H1 (cell line): ENCODE data around the gene IMPDH1.
A peak's percentile ranks its signal among the peaks of the same experiment; 100 is the strongest.

ENCODE experiments used
- CBX5 ChIP-seq: fragments of 300-800, 300-1000 bp; sonication (generic); IDR thresholded peaks from 2 replicates; pipeline ENCODE4 v1.7.1; 2016; ENCODE audit warnings: antibody characterized with exemption, low read length, low read depth
- EZH2 ChIP-seq: fragments of 200-600 bp; sonication (generic); IDR thresholded peaks from 2 replicates; pipeline ENCODE4 v1.7.1; 2012; ENCODE audit warnings: low read depth, mild to moderate bottlenecking, moderate library complexity, low read length, inconsistent platforms; ENCODE audit not compliant: severe bottlenecking
- JUN ChIP-seq: IDR thresholded peaks from 2 replicates; pipeline ENCODE4 v1.6.1; 2011; ENCODE audit warnings: low read depth, mild to moderate bottlenecking, improper control_type of control experiment, low read length
- KDM1A ChIP-seq: fragments of 200-600, 300-600 bp; sonication (generic); IDR thresholded peaks from 2 replicates; pipeline ENCODE4 v1.7.1; 2016; ENCODE audit warnings: mild to moderate bottlenecking, low read length, borderline replicate concordance
- KDM5A ChIP-seq: fragments of 200-600 bp; IDR thresholded peaks from 2 replicates; pipeline ENCODE4 v1.7.1; 2012; ENCODE audit warnings: mild to moderate bottlenecking, low read length, inconsistent platforms, mixed read lengths
- MAX ChIP-seq: IDR thresholded peaks from 2 replicates; pipeline ENCODE4 v1.6.1; 2012; ENCODE audit warnings: inconsistent platforms
- POLR2A ChIP-seq, 2 experiments: IDR thresholded peaks; 1 replicate in 1 of 2; 2 replicates in 1 of 2; pipeline ENCODE4 v1.6.1; 2011; ENCODE audit warnings: low read depth in 2 of 2, low read length in 2 of 2, mild to moderate bottlenecking in 2 of 2; ENCODE audit errors: control extremely low read depth in 1 of 2
- RAD21 ChIP-seq, 2 experiments: IDR thresholded peaks in 1 of 2; conservative IDR thresholded peaks in 1 of 2; 2 replicates each; pipeline ENCODE4 v1.6.1; 2011; ENCODE audit warnings: low read depth in 2 of 2, low read length in 2 of 2, improper control_type of control experiment in 1 of 2, inconsistent platforms in 1 of 2, mild to moderate bottlenecking in 1 of 2, moderate library complexity in 1 of 2
- RFX5 ChIP-seq: IDR thresholded peaks from 2 replicates; pipeline ENCODE4 v1.6.1; 2011; ENCODE audit warnings: low read depth, low read length, improper control_type of control experiment, borderline replicate concordance
- SP2 ChIP-seq: IDR thresholded peaks from 2 replicates; pipeline ENCODE4 v1.6.1; 2012; ENCODE audit warnings: mild to moderate bottlenecking, low read length, inconsistent platforms
- SRF ChIP-seq: IDR thresholded peaks from 2 replicates; pipeline ENCODE4 v1.6.1; 2011; ENCODE audit warnings: mild to moderate bottlenecking, low read depth, low read length, moderate library complexity
- ZNF274 ChIP-seq: IDR thresholded peaks from 2 replicates; pipeline ENCODE4 v1.7.0; 2012; ENCODE audit warnings: low read length, borderline replicate concordance; ENCODE audit errors: extremely low read depth
- TF ChIP-seq, protein P1 (sequence below), 3 experiments: IDR thresholded peaks; 1 replicate in 2 of 3; 2 replicates in 1 of 3; pipeline versions ENCODE4 v1.5.1 to v1.6.1; 2011; ENCODE audit warnings: low read length in 3 of 3, mild to moderate bottlenecking in 3 of 3, inconsistent platforms in 2 of 3, low read depth in 1 of 3, moderate library complexity in 1 of 3; ENCODE audit not compliant: insufficient read depth in 1 of 3; ENCODE audit errors: control extremely low read depth in 1 of 3

DNA sequence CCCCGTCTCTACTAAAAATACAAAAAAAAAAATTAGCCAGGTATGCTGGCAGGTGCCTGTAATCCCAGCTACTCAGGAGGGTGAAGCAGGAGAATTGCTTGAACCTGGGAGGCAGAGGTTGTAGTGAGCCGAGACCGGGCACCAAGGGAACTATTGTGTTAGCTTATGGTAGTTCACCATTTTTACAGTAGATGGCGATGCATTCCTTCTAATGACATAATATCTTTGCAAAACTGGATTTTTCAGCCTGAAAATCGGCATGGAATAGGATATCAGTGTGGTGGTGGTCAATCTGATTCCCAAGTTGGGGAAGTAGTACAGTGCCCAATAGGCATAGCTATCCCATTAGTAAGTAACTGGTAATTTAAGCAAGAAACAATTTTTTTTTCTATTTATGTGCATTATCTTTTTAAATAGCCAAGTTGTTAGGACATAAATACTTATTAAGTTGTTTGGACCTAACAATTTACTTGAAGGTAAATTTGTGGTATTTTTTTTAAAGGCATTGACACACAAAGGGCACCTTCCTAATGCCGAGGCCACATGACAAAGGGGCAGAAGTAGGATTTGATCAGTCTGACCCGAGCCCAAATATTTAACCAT is 17.6 kb upstream of the IMPDH1 start:
- no peak for TF ChIP-seq POLR2A (IDR thresholded peaks at IDR 0.05; ENCODE audit: control extremely low read depth in 1 of 2, low read depth in 2 of 2, low read length in 2 of 2)
- TF ChIP-seq RFX5 = no peak
- TF ChIP-seq, protein P1, sequence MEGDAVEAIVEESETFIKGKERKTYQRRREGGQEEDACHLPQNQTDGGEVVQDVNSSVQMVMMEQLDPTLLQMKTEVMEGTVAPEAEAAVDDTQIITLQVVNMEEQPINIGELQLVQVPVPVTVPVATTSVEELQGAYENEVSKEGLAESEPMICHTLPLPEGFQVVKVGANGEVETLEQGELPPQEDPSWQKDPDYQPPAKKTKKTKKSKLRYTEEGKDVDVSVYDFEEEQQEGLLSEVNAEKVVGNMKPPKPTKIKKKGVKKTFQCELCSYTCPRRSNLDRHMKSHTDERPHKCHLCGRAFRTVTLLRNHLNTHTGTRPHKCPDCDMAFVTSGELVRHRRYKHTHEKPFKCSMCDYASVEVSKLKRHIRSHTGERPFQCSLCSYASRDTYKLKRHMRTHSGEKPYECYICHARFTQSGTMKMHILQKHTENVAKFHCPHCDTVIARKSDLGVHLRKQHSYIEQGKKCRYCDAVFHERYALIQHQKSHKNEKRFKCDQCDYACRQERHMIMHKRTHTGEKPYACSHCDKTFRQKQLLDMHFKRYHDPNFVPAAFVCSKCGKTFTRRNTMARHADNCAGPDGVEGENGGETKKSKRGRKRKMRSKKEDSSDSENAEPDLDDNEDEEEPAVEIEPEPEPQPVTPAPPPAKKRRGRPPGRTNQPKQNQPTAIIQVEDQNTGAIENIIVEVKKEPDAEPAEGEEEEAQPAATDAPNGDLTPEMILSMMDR (IDR thresholded peaks at IDR 0.05; ENCODE audit: control extremely low read depth in 1 of 3, insufficient read depth in 1 of 3, low read depth in 1 of 3, low read length in 3 of 3) = peak in 2 of 3 experiments; percentile 67 to 70; a peak in 3 of 4 replicates
- TF ChIP-seq MAX = no peak
- no peak for TF ChIP-seq SRF
- TF ChIP-seq KDM5A = no peak
- TF ChIP-seq KDM1A = no peak
- no peak for TF ChIP-seq SP2
- TF ChIP-seq JUN = no peak
- TF ChIP-seq EZH2 = no peak
- TF ChIP-seq RAD21 (IDR thresholded peaks at IDR 0.05 in 1 of 2, conservative IDR thresholded peaks at IDR 0.05 in 1 of 2; ENCODE audit: low read depth in 2 of 2, low read length in 2 of 2) = peak; percentile 85 to 86
- no peak for TF ChIP-seq ZNF274
- no peak for TF ChIP-seq CBX5
